HepG2 (cell line): Measurements from ENCODE around the gene FAM219B. TPM values are rescaled to one million over a fixed set of nuclear protein-coding genes. Genes with fewer than 3 reads are reported as not detected.
A peak's percentile ranks its signal among the peaks of the same experiment; 100 is the strongest.

Source experiments
- BCL6 ChIP-seq: IDR thresholded peaks from 2 replicates; pipeline ENCODE4 v1.6.1; 2016; ENCODE audit warnings: missing genetic modification reagents, missing compliant biosample characterization
- DNMT3B ChIP-seq: conservative IDR thresholded peaks from 2 replicates; pipeline ENCODE4 v1.6.1; 2016; ENCODE audit warnings: missing biosample characterization, control low read depth
- FOSL1 ChIP-seq: sonication (generic); formaldehyde crosslinking; IDR thresholded peaks from 2 replicates; pipeline ENCODE4 v1.9.0; 2021; ENCODE audit warnings: missing genetic modification reagents, borderline replicate concordance
- MAZ ChIP-seq, 2 experiments: sonication (generic) in 1 of 2; formaldehyde crosslinking in 1 of 2; IDR thresholded peaks; 2 replicates each; pipeline versions ENCODE4 v1.5.0 to v1.6.1; 2012 to 2020; ENCODE audit warnings: low read depth in 2 of 2, mild to moderate bottlenecking in 2 of 2, borderline replicate concordance in 1 of 2, improper control_type of control experiment in 1 of 2, low read length in 1 of 2, missing genetic modification reagents in 1 of 2, moderate library complexity in 1 of 2
- MEF2D ChIP-seq: sonication (generic); formaldehyde crosslinking; IDR thresholded peaks from 2 replicates; pipeline ENCODE4 v1.5.1; 2020; ENCODE audit warnings: mild to moderate bottlenecking, missing genetic modification reagents
- NR2C2 ChIP-seq: sonication (generic); formaldehyde crosslinking; IDR thresholded peaks from 2 replicates; pipeline ENCODE4 v1.4.0; 2020; ENCODE audit warnings: missing genetic modification reagents, mild to moderate bottlenecking, moderate library complexity, borderline replicate concordance
- RFXANK ChIP-seq: IDR thresholded peaks from 2 replicates; pipeline ENCODE4 v1.6.1; 2016
- SNAPC2 ChIP-seq: sonication (generic); formaldehyde crosslinking; IDR thresholded peaks from 2 replicates; pipeline ENCODE4 v1.8.1; 2022; ENCODE audit warnings: mild to moderate bottlenecking, missing genetic modification reagents
- TFDP2 ChIP-seq: sonication (generic); formaldehyde crosslinking; IDR thresholded peaks from 2 replicates; pipeline ENCODE4 v1.4.0; 2020; ENCODE audit warnings: missing genetic modification reagents
- ZBTB38 ChIP-seq: sonication (generic); formaldehyde crosslinking; IDR thresholded peaks from 2 replicates; pipeline ENCODE4 v1.5.1; 2020; ENCODE audit warnings: mild to moderate bottlenecking, missing genetic modification reagents
- ZC3H13 ChIP-seq: sonication (generic); formaldehyde crosslinking; IDR thresholded peaks from 2 replicates; pipeline ENCODE4 v1.8.1; 2023; ENCODE audit warnings: mild to moderate bottlenecking, missing genetic modification reagents, moderate library complexity
- ZFP82 ChIP-seq: sonication (generic); formaldehyde crosslinking; IDR thresholded peaks from 2 replicates; pipeline ENCODE4 v1.5.1; 2020; ENCODE audit warnings: mild to moderate bottlenecking, missing genetic modification reagents, borderline replicate concordance
- ZFYVE20 ChIP-seq: sonication (generic); formaldehyde crosslinking; IDR thresholded peaks from 2 replicates; pipeline ENCODE4 v1.8.0; 2023; ENCODE audit warnings: low read depth, mild to moderate bottlenecking, moderate library complexity, missing genetic modification reagents, borderline replicate concordance
- ZNF274 ChIP-seq: sonication (generic); formaldehyde crosslinking; IDR thresholded peaks from 2 replicates; pipeline ENCODE4 v1.5.1; 2020; ENCODE audit warnings: mild to moderate bottlenecking, missing genetic modification reagents
- ZNF34 ChIP-seq: sonication (generic); formaldehyde crosslinking; IDR thresholded peaks from 2 replicates; pipeline ENCODE4 v1.4.0; 2020; ENCODE audit warnings: mild to moderate bottlenecking, missing genetic modification reagents, borderline replicate concordance
- ZSCAN12 ChIP-seq: sonication (generic); formaldehyde crosslinking; IDR thresholded peaks from 2 replicates; pipeline ENCODE4 v1.9.0; 2021; ENCODE audit warnings: mild to moderate bottlenecking, missing genetic modification reagents
- ZSCAN31 ChIP-seq: sonication (generic); formaldehyde crosslinking; IDR thresholded peaks from 2 replicates; pipeline ENCODE4 v1.5.0; 2020; ENCODE audit warnings: low read depth, mild to moderate bottlenecking, missing genetic modification reagents
- polyA plus RNA-seq, 8 experiments: library from polyadenylated mRNA; depleted of rRNA in 3 of 8; stranded (reverse) in 7 of 8; unstranded in 1 of 8; fragments of >200 nt; fragmentation: Illumina TruSeq in 4 of 8; extraction: Trizol in 4 of 8; gene quantifications; 2 replicates each; pipeline versions ENCODE4 v1.2.1 to v1.2.3, GENCODE V29; 2011 to 2016; ENCODE audit warnings: low read depth in 4 of 8, missing spikeins in 1 of 8, mixed read lengths in 1 of 8; ENCODE audit not compliant: insufficient read depth in 1 of 8
- total RNA-seq, 5 experiments: library from RNA; depleted of rRNA; stranded (reverse); fragments of >200 nt; fragmentation: Illumina TruSeq; extraction: Trizol; gene quantifications; 2 replicates each; pipeline ENCODE4 v1.2.3, GENCODE V29; 2016; ENCODE audit warnings: low read depth in 1 of 5
- TF ChIP-seq, protein P1 (sequence below): IDR thresholded peaks from 2 replicates; pipeline ENCODE4 v1.6.1; 2012; ENCODE audit warnings: low read depth, low read length, improper control_type of control experiment
- TF ChIP-seq, protein P2 (sequence below): sonication (generic); formaldehyde crosslinking; IDR thresholded peaks from 2 replicates; pipeline ENCODE4 v1.5.1; 2020; ENCODE audit warnings: missing genetic modification reagents, mild to moderate bottlenecking, borderline replicate concordance
- TF ChIP-seq, protein P3 (sequence below): sonication (generic); formaldehyde crosslinking; IDR thresholded peaks from 2 replicates; pipeline ENCODE4 v1.8.1; 2023; ENCODE audit warnings: mild to moderate bottlenecking, missing genetic modification reagents
- TF ChIP-seq, protein P4 (sequence below): sonication (generic); formaldehyde crosslinking; IDR thresholded peaks from 2 replicates; pipeline ENCODE4 v1.5.0; 2020; ENCODE audit warnings: mild to moderate bottlenecking, missing genetic modification reagents, borderline replicate concordance
- TF ChIP-seq, protein P5 (sequence below), 2 experiments: fragments of 450-650 bp in 1 of 2; sonication (generic) in 1 of 2; formaldehyde crosslinking; IDR thresholded peaks; 2 replicates each; pipeline versions ENCODE4 v1.5.0 to v1.8.0; 2020 to 2022; ENCODE audit warnings: mild to moderate bottlenecking in 1 of 2, missing genetic modification reagents in 1 of 2

The FAM219B gene
- total and polyA plus RNA-seq, 2 of the 13 experiments (the other 11 are each of a cell fraction or from before 2014, with no cell fraction given), result 36.6 to 50.2 TPM

DNA sequence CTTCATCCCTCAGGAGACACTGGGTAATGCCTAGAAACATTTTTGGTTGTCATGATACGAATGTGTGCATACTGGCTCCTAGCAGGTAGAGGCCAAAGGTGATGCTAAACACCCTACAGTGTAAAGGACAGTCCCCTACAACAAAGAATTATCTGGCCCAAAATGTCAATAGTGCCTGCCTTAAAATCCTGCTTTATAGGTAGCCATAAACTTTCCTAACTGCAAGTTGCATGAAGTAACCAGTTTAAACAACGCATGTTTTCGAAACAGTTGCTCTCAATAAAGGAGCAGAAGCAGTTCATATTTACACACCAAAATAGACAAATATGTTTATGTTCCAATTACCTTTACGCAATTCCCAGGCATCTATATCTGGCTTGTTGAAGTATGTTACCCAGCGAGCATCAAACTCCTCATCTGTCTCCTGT is 22.1 kb upstream of the FAM219B start (continued):
- TF ChIP-seq, protein P1, sequence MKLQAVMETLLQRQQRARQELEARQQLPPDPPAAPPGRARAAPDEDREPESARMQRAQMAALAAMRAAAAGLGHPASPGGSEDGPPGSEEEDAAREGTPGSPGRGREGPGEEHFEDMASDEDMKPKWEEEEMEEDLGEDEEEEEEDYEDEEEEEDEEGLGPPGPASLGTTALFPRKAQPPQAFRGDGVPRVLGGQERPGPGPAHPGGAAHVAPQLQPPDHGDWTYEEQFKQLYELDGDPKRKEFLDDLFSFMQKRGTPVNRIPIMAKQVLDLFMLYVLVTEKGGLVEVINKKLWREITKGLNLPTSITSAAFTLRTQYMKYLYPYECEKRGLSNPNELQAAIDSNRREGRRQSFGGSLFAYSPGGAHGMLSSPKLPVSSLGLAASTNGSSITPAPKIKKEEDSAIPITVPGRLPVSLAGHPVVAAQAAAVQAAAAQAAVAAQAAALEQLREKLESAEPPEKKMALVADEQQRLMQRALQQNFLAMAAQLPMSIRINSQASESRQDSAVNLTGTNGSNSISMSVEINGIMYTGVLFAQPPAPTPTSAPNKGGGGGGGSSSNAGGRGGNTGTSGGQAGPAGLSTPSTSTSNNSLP, result no peak
- TF ChIP-seq, protein P2, sequence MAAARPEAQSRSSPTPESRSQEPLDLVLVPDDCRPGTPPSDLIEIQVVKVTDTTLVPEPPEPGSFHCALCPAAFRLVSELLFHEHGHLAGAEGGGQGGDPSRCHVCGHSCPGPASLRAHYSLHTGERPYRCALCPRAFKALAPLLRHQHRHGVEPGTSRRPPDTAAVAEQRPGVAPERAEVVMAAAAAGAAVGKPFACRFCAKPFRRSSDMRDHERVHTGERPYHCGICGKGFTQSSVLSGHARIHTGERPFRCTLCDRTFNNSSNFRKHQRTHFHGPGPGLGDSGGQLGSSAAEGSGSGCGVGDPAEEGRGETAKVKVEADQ, result no peak
- TF ChIP-seq ZNF34 (CRISPR knock-in tag) (no peak), ZC3H13 (no peak), ZNF274 (CRISPR knock-in tag) (no peak), MEF2D (0 out of 2 replicates have a peak, but pooled peaks have one; percentile 18), RFXANK (CRISPR knock-in tag) (no peak), ZFP82 (no peak), DNMT3B (CRISPR knock-in tag) (no peak), ZBTB38 (CRISPR knock-in tag) (no peak), FOSL1 (no peak), MAZ (IDR thresholded peaks at IDR 0.05; ENCODE audit: borderline replicate concordance, low read depth, low read length) (no peak), MAZ (CRISPR knock-in tag; IDR thresholded peaks at IDR 0.05; ENCODE audit: low read depth) (no peak), ZSCAN31 (no peak), ZSCAN12 (no peak), NR2C2 (CRISPR knock-in tag) (peak; percentile 57), ZFYVE20 (CRISPR knock-in tag) (no peak), TFDP2 (no peak), SNAPC2 (CRISPR knock-in tag) (no peak), BCL6 (CRISPR knock-in tag) (peak; percentile 68)
- TF ChIP-seq, protein P3, sequence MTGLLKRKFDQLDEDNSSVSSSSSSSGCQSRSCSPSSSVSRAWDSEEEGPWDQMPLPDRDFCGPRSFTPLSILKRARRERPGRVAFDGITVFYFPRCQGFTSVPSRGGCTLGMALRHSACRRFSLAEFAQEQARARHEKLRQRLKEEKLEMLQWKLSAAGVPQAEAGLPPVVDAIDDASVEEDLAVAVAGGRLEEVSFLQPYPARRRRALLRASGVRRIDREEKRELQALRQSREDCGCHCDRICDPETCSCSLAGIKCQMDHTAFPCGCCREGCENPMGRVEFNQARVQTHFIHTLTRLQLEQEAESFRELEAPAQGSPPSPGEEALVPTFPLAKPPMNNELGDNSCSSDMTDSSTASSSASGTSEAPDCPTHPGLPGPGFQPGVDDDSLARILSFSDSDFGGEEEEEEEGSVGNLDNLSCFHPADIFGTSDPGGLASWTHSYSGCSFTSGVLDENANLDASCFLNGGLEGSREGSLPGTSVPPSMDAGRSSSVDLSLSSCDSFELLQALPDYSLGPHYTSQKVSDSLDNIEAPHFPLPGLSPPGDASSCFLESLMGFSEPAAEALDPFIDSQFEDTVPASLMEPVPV, result no peak
- TF ChIP-seq, protein P4, sequence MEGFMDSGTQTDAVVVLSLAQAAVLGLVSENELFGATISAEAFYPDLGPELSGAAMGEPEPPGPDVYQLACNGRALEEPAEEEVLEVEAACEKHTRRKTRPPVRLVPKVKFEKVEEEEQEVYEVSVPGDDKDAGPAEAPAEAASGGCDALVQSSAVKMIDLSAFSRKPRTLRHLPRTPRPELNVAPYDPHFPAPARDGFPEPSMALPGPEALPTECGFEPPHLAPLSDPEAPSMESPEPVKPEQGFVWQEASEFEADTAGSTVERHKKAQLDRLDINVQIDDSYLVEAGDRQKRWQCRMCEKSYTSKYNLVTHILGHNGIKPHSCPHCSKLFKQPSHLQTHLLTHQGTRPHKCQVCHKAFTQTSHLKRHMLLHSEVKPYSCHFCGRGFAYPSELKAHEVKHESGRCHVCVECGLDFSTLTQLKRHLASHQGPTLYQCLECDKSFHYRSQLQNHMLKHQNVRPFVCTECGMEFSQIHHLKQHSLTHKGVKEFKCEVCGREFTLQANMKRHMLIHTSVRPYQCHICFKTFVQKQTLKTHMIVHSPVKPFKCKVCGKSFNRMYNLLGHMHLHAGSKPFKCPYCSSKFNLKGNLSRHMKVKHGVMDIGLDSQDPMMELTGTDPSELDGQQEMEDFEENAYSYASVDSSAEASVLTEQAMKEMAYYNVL (CRISPR knock-in tag), result no peak
- TF ChIP-seq, protein P5, sequence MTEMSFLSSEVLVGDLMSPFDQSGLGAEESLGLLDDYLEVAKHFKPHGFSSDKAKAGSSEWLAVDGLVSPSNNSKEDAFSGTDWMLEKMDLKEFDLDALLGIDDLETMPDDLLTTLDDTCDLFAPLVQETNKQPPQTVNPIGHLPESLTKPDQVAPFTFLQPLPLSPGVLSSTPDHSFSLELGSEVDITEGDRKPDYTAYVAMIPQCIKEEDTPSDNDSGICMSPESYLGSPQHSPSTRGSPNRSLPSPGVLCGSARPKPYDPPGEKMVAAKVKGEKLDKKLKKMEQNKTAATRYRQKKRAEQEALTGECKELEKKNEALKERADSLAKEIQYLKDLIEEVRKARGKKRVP (CRISPR knock-in tag; IDR thresholded peaks at IDR 0.05), result 0 out of 4 replicates have a peak, but pooled peaks of 1 of the 2 experiments have one; percentile 25
